Measurements from ENCODE around the gene C3orf22. TPM values are rescaled to one million over a fixed set of nuclear protein-coding genes. Genes with fewer than 3 reads are reported as not detected.
A peak's percentile ranks its signal among the peaks of the same experiment; 100 is the strongest.

C3orf22 gene
- total RNA-seq, 1 experiment from 2014 or later: not detected

DNA sequence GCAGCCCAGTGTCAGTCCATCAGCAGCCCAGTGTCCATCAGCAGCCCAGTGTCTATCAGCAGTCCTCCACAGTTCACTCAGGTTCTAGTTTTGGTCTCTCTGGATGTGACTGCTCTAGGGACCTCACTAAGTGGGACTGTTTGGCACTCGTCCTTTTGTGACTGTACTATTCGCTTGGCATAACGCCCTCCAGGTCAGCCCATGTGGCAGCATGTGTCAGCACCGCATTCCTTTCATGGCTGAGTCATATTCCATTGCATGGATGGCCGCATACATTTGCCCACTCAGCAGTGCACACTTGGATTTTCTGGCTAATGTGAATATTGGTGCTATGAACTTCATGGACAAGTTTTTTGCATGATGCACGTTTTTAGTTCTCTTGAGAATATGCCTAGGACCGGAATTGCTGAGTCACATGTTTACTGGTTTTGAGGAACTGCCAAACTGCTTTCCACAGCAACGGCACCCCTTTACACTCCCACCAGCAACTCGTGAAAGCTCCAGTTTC, 18.3 kb downstream of the C3orf22 start:
- Mint-ChIP-seq H3K9me3 (ENCODE audit: low read depth, unreplicated experiment) (peaks cover 4% of the 10 kb centered on the region), H3K27me3 (ENCODE audit: unreplicated experiment) (peaks cover 59% of the 10 kb centered on the region), H3K36me3 (ENCODE audit: insufficient read depth, unreplicated experiment) (peaks cover 4% of the 10 kb centered on the region), H3K4me3 (ENCODE audit: low read depth, unreplicated experiment) (no peak overlapping the region), H3K4me1 (ENCODE audit: low read depth, unreplicated experiment) (peaks cover 17% of the 10 kb centered on the region), H3K27ac (ENCODE audit: unreplicated experiment) (no peak overlapping the region)
- intact Hi-C loops (cut with micrococcal nuclease; ENCODE audit: unreplicated experiment): no loop called here
- peak; percentile 84 for DNase-seq
- BruUV-seq (replicated peaks): no TSS peak
- CTCF ChIA-PET: no interaction called here
- TF ChIP-seq, protein P1, sequence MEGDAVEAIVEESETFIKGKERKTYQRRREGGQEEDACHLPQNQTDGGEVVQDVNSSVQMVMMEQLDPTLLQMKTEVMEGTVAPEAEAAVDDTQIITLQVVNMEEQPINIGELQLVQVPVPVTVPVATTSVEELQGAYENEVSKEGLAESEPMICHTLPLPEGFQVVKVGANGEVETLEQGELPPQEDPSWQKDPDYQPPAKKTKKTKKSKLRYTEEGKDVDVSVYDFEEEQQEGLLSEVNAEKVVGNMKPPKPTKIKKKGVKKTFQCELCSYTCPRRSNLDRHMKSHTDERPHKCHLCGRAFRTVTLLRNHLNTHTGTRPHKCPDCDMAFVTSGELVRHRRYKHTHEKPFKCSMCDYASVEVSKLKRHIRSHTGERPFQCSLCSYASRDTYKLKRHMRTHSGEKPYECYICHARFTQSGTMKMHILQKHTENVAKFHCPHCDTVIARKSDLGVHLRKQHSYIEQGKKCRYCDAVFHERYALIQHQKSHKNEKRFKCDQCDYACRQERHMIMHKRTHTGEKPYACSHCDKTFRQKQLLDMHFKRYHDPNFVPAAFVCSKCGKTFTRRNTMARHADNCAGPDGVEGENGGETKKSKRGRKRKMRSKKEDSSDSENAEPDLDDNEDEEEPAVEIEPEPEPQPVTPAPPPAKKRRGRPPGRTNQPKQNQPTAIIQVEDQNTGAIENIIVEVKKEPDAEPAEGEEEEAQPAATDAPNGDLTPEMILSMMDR (IDR thresholded peaks at IDR 0.05; ENCODE audit: unreplicated experiment): no peak

DNA sequence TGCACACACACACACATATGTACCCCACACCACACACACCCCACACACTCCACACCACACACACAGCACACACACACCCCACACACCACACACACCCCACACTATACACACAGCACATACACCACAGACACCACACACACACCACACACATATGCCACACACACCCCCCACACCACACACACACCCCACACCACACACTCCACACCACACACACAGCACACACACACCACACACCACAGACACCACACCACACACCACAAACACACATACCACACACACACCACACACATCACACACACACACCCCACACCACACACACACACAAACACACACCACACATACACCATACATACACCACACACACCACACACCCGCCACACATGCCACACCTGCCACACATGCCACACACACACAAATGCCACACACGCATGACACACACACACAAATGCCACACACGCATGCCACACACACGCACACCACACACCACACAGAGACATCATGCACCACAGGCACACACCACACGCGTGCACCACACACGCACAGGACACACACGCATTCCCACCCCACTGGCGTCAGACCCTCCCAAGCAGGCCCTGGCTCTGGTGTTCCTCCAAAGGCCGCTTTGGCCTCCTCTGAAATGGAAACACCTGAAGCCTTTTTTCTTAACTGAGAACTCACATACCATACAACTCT, 19.0 kb downstream of the C3orf22 start:
- no peak overlapping the region for H3K4me3 Mint-ChIP-seq (ENCODE audit: low read depth, unreplicated experiment)
- CTCF ChIA-PET: no interaction called here
- H3K9me3 Mint-ChIP-seq (ENCODE audit: low read depth, unreplicated experiment): peaks cover 4% of the 10 kb centered on the region
- peaks cover 17% of the 10 kb centered on the region for H3K4me1 Mint-ChIP-seq (ENCODE audit: low read depth, unreplicated experiment)
- peaks cover 4% of the 10 kb centered on the region for H3K36me3 Mint-ChIP-seq (ENCODE audit: insufficient read depth, unreplicated experiment)
- TF ChIP-seq, protein P1 (IDR thresholded peaks at IDR 0.05; ENCODE audit: unreplicated experiment): no peak
- no peak overlapping the region for H3K27ac Mint-ChIP-seq (ENCODE audit: unreplicated experiment)
- peaks cover 66% of the 10 kb centered on the region for H3K27me3 Mint-ChIP-seq (ENCODE audit: unreplicated experiment)
- intact Hi-C loops (cut with micrococcal nuclease; ENCODE audit: unreplicated experiment): no loop called here
- no peak for DNase-seq
- no TSS peak for BruUV-seq (replicated peaks)

DNA sequence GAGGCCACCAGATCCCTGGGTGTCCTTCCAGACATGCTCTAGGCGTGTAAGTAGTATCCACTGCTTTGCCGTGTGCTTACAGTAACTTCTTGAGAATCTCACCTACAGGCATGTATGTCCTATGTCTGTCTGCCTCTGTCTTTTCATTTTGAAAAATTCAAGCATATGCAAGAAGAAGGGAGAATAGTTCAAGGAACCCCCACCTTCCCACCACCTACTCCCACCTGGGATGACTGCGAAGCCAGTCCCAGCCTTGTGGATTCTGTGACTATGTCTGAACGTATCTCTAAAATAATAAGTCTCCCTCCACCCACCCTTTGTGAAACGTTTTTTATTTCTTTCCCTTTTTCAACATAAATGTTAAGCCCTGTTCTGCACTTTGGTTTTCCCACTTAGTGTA, 19.8 kb downstream of the C3orf22 start:
- peaks cover 4% of the 10 kb centered on the region for H3K9me3 Mint-ChIP-seq (ENCODE audit: low read depth, unreplicated experiment)
- H3K4me1 Mint-ChIP-seq (ENCODE audit: low read depth, unreplicated experiment): peaks cover 17% of the 10 kb centered on the region
- intact Hi-C loops (cut with micrococcal nuclease; ENCODE audit: unreplicated experiment): no loop called here
- peaks cover 73% of the 10 kb centered on the region for H3K27me3 Mint-ChIP-seq (ENCODE audit: unreplicated experiment)
- TF ChIP-seq, protein P1 (IDR thresholded peaks at IDR 0.05; ENCODE audit: unreplicated experiment): no peak
- peaks cover 4% of the 10 kb centered on the region for H3K36me3 Mint-ChIP-seq (ENCODE audit: insufficient read depth, unreplicated experiment)
- no peak overlapping the region for H3K4me3 Mint-ChIP-seq (ENCODE audit: low read depth, unreplicated experiment)
- CTCF ChIA-PET: interaction anchor here (1.1 to 1.4 kb wide), 2 partner anchors 10 to 40 kb away, joined by 3 read pairs; no protein-coding TSS in a partner anchor
- BruUV-seq (replicated peaks): no TSS peak
- no peak overlapping the region for H3K27ac Mint-ChIP-seq (ENCODE audit: unreplicated experiment)
- no peak for DNase-seq

DNA sequence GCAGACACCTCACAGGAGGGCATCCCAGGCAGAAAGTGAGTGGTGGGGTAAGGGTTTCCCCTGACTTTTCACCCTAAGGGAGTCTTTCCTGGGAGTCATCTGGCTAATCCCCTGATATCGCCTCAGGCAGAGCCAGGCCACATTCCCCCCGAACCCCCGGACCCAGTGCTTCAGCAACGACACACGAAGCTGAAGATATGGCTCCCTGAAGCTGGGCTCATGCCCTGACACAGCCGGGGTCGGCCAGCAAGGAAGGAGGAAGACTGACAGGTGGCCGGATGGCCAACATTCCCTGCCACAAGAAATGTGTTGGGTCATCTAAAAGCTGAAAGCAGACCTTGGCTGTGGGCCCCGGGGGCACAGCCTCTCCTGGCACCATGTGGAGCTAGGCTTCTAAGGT, 20.4 kb downstream of the C3orf22 start:
- BruUV-seq (replicated peaks): no TSS peak
- no peak overlapping the region for H3K27ac Mint-ChIP-seq (ENCODE audit: unreplicated experiment)
- H3K4me1 Mint-ChIP-seq (ENCODE audit: low read depth, unreplicated experiment): peaks cover 17% of the 10 kb centered on the region
- peaks cover 73% of the 10 kb centered on the region for H3K27me3 Mint-ChIP-seq (ENCODE audit: unreplicated experiment)
- no peak for DNase-seq
- peaks cover 4% of the 10 kb centered on the region for H3K9me3 Mint-ChIP-seq (ENCODE audit: low read depth, unreplicated experiment)
- no peak overlapping the region for H3K4me3 Mint-ChIP-seq (ENCODE audit: low read depth, unreplicated experiment)
- intact Hi-C loops (cut with micrococcal nuclease; ENCODE audit: unreplicated experiment): no loop called here
- TF ChIP-seq, protein P1 (IDR thresholded peaks at IDR 0.05; ENCODE audit: unreplicated experiment): no peak
- CTCF ChIA-PET: interaction anchor here (0.7 to 1.4 kb wide), 4 partner anchors 10 to 62 kb away, joined by 3 read pairs; no protein-coding TSS in a partner anchor
- H3K36me3 Mint-ChIP-seq (ENCODE audit: insufficient read depth, unreplicated experiment): peaks cover 4% of the 10 kb centered on the region

Data from Calu3 (cell line).